Measurements from ENCODE around the gene DIO3. TPM values are rescaled to one million over a fixed set of nuclear protein-coding genes. Genes with fewer than 3 reads are reported as not detected.

The DIO3 gene
- polyA plus RNA-seq, result not detected

GRCh38 chr14:101561145-101561896, at the start of gene DIO3:
DIO3 (plus strand) TSS chr14:101561495.
- Mint-ChIP-seq H3K9me3 (peaks cover 0 to 4% (median 0%) of the 10 kb centered on the region in 3 donors), H3K4me1 (no peaks in the 10 kb centered on the region), H3K36me3 (no peaks in the 10 kb centered on the region), H3K27ac (no peak within 1 kb of the TSS), H3K4me3 (peak within 1 kb of the TSS in 1 of 4 donors; percentile 82), H3K27me3 (peaks cover 59% of the 10 kb centered on the region)

GRCh38 chr14:101511620-101512375, 49.5 kb upstream of the DIO3 start:
- no peak overlapping the region for H3K4me3 Mint-ChIP-seq
- no peaks in the 10 kb centered on the region for H3K4me1 Mint-ChIP-seq
- peaks cover 0 to 11% (median 3%) of the 10 kb centered on the region in 3 donors for H3K9me3 Mint-ChIP-seq
- no peak overlapping the region for H3K27ac Mint-ChIP-seq
- peaks cover 2% of the 10 kb centered on the region for H3K27me3 Mint-ChIP-seq
- H3K36me3 Mint-ChIP-seq, result no peaks in the 10 kb centered on the region

- Mint-ChIP-seq H3K27me3 (peaks cover 2% of the 10 kb centered on the region), H3K27ac (no peak overlapping the region)
These were observed 49.0 kb upstream of the DIO3 start for GRCh38 chr14:101512376-101512695.

GRCh38 chr14:101514136-101514535, 47.2 kb upstream of the DIO3 start:
- Mint-ChIP-seq H3K9me3 (peaks cover 0 to 11% (median 3%) of the 10 kb centered on the region in 3 donors), H3K4me3 (no peak overlapping the region), H3K36me3 (no peaks in the 10 kb centered on the region), H3K27ac (peak overlapping the region in 1 of 3 donors; percentile 16), H3K4me1 (no peaks in the 10 kb centered on the region), H3K27me3 (peaks cover 2% of the 10 kb centered on the region)

More at GRCh38 chr14:101512376-101512695, 49.0 kb upstream of the DIO3 start:
- Mint-ChIP-seq H3K4me3 (no peak overlapping the region), H3K4me1 (no peaks in the 10 kb centered on the region), H3K36me3 (no peaks in the 10 kb centered on the region), H3K9me3 (peaks cover 0 to 11% (median 3%) of the 10 kb centered on the region in 3 donors)

- no peaks in the 10 kb centered on the region for H3K36me3 Mint-ChIP-seq
- H3K27ac Mint-ChIP-seq, result no peak overlapping the region
- peaks cover 2% of the 10 kb centered on the region for H3K27me3 Mint-ChIP-seq
- H3K9me3 Mint-ChIP-seq, result peaks cover 0 to 11% (median 3%) of the 10 kb centered on the region in 3 donors
- no peaks in the 10 kb centered on the region for H3K4me1 Mint-ChIP-seq
- no peak overlapping the region for H3K4me3 Mint-ChIP-seq
These were observed 44.9 kb upstream of the DIO3 start for GRCh38 chr14:101516401-101516800.

GRCh38 chr14:101518611-101519473, 42.5 kb upstream of the DIO3 start:
- peaks cover 2 to 16% (median 3%) of the 10 kb centered on the region in 3 donors for H3K9me3 Mint-ChIP-seq
- no peaks in the 10 kb centered on the region for H3K4me1 Mint-ChIP-seq
- H3K4me3 Mint-ChIP-seq, result no peak overlapping the region
- H3K36me3 Mint-ChIP-seq, result no peaks in the 10 kb centered on the region
- H3K27ac Mint-ChIP-seq, result no peak overlapping the region
- H3K27me3 Mint-ChIP-seq, result peaks cover 2% of the 10 kb centered on the region

- peaks cover 2 to 9% (median 3%) of the 10 kb centered on the region in 3 donors for H3K9me3 Mint-ChIP-seq
- H3K4me1 Mint-ChIP-seq, result no peaks in the 10 kb centered on the region
- peaks cover 1% of the 10 kb centered on the region for H3K36me3 Mint-ChIP-seq
- H3K27me3 Mint-ChIP-seq, result no peaks in the 10 kb centered on the region
- no peak overlapping the region for H3K4me3 Mint-ChIP-seq
- H3K27ac Mint-ChIP-seq, result no peak overlapping the region
These were observed 40.4 kb upstream of the DIO3 start for GRCh38 chr14:101520621-101521472.

GRCh38 chr14:101521473-101521915, 39.8 kb upstream of the DIO3 start:
- H3K9me3 Mint-ChIP-seq, result peaks cover 0 to 5% (median 2%) of the 10 kb centered on the region in 3 donors
- H3K27ac Mint-ChIP-seq, result no peak overlapping the region
- H3K36me3 Mint-ChIP-seq, result peaks cover 1% of the 10 kb centered on the region
- no peak overlapping the region for H3K4me3 Mint-ChIP-seq
- no peaks in the 10 kb centered on the region for H3K27me3 Mint-ChIP-seq
- no peaks in the 10 kb centered on the region for H3K4me1 Mint-ChIP-seq

GRCh38 chr14:101521978-101522377, 39.3 kb upstream of the DIO3 start:
- Mint-ChIP-seq H3K27me3 (no peaks in the 10 kb centered on the region), H3K27ac (no peak overlapping the region), H3K4me1 (no peaks in the 10 kb centered on the region), H3K36me3 (peaks cover 1% of the 10 kb centered on the region), H3K9me3 (peaks cover 0 to 5% (median 2%) of the 10 kb centered on the region in 3 donors), H3K4me3 (no peak overlapping the region)

GRCh38 chr14:101525640-101526527, 35.4 kb upstream of the DIO3 start:
- H3K27ac Mint-ChIP-seq, result no peak overlapping the region
- H3K4me3 Mint-ChIP-seq, result no peak overlapping the region
- peaks cover 3% of the 10 kb centered on the region for H3K27me3 Mint-ChIP-seq
- H3K9me3 Mint-ChIP-seq, result peaks cover 0 to 5% (median 2%) of the 10 kb centered on the region in 3 donors
- peaks cover 1% of the 10 kb centered on the region for H3K36me3 Mint-ChIP-seq
- no peaks in the 10 kb centered on the region for H3K4me1 Mint-ChIP-seq

- H3K4me1 Mint-ChIP-seq, result no peaks in the 10 kb centered on the region
- H3K27ac Mint-ChIP-seq, result no peak overlapping the region
- H3K4me3 Mint-ChIP-seq, result no peak overlapping the region
- H3K27me3 Mint-ChIP-seq, result peaks cover 3% of the 10 kb centered on the region
- H3K36me3 Mint-ChIP-seq, result peaks cover 1% of the 10 kb centered on the region
- H3K9me3 Mint-ChIP-seq, result peaks cover 0 to 5% (median 2%) of the 10 kb centered on the region in 3 donors
These were observed 33.3 kb upstream of the DIO3 start for GRCh38 chr14:101527987-101528386.

- Mint-ChIP-seq H3K27me3 (peaks cover 3% of the 10 kb centered on the region), H3K4me3 (no peak overlapping the region), H3K36me3 (peaks cover 1% of the 10 kb centered on the region), H3K9me3 (peaks cover 0 to 3% (median 0%) of the 10 kb centered on the region in 3 donors), H3K4me1 (no peaks in the 10 kb centered on the region), H3K27ac (no peak overlapping the region)
These were observed 32.2 kb upstream of the DIO3 start for GRCh38 chr14:101529079-101529478.

- H3K4me1 Mint-ChIP-seq, result no peaks in the 10 kb centered on the region
- no peaks in the 10 kb centered on the region for H3K36me3 Mint-ChIP-seq
- no peak overlapping the region for H3K27ac Mint-ChIP-seq
- peaks cover 10% of the 10 kb centered on the region for H3K27me3 Mint-ChIP-seq
- H3K9me3 Mint-ChIP-seq, result peaks cover 0 to 3% (median 0%) of the 10 kb centered on the region in 3 donors
- no peak overlapping the region for H3K4me3 Mint-ChIP-seq
These were observed 27.1 kb upstream of the DIO3 start for GRCh38 chr14:101534198-101534597.

Measured in IgD-negative memory B cell (primary cell).